Epithelial cell of proximal tubule (primary cell): ENCODE results near the gene RANBP1. TPM values are rescaled to one million over a fixed set of nuclear protein-coding genes. Genes with fewer than 3 reads are reported as not detected.

Experiments
- DNase-seq: peaks from one replicate; pipeline ENCODE4 v3.0.0-alpha.2; 2011; ENCODE audit warnings: low read depth
- H3K4me3 ChIP-seq: 2 replicates; pipeline ENCODE4 v1.5.1; 2011; ENCODE audit warnings: low read depth, mild to moderate bottlenecking, low read length
- total RNA-seq: library from RNA; depleted of rRNA; stranded (reverse); fragments of >200 nt; gene quantifications from 2 replicates; pipeline ENCODE4 v1.2.3, GENCODE V29; 2015
- TF ChIP-seq, protein P1 (sequence below): conservative IDR thresholded peaks from 2 replicates; pipeline ENCODE4 v1.5.1; 2012; ENCODE audit warnings: low read depth, mild to moderate bottlenecking, low read length

RANBP1 gene
- total RNA-seq, 1 donor from 2014 or later = 1,034 TPM

DNA sequence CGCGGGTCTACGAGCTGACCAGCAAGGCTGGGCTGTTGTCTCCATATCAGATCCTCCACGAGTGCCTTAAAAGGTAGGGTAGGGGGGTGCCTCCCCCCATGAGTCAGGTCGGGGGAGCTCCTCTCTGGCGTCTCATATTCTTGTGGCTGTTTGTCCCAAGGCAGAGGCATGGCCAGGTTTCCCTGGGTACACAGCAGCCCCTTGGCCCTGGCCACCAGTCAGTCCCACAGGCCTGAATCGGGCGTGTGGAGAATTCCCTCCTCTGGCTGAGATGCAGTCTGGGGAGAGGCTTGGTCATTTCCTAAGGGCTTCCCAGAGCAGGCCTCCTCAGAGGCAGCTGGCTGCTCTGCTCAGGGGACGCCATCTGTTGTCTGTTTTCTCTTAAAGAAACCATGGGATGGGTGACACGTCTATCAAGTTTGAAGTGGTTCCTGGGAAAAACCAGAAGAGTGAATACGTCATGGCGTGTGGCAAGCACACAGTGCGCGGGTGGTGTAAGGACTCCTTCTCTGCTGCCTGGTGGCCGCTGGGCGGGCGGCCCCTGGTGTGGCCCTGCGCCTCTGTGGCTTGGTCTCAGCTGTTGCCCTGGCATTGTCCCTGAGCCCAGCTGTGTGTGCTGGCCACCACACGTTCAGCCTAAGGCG, 9.6 kb upstream of the RANBP1 start:
- TF ChIP-seq, protein P1, sequence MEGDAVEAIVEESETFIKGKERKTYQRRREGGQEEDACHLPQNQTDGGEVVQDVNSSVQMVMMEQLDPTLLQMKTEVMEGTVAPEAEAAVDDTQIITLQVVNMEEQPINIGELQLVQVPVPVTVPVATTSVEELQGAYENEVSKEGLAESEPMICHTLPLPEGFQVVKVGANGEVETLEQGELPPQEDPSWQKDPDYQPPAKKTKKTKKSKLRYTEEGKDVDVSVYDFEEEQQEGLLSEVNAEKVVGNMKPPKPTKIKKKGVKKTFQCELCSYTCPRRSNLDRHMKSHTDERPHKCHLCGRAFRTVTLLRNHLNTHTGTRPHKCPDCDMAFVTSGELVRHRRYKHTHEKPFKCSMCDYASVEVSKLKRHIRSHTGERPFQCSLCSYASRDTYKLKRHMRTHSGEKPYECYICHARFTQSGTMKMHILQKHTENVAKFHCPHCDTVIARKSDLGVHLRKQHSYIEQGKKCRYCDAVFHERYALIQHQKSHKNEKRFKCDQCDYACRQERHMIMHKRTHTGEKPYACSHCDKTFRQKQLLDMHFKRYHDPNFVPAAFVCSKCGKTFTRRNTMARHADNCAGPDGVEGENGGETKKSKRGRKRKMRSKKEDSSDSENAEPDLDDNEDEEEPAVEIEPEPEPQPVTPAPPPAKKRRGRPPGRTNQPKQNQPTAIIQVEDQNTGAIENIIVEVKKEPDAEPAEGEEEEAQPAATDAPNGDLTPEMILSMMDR = no peak
- DNase-seq = no peak
- H3K4me3 ChIP-seq = no peak overlapping the region

DNA sequence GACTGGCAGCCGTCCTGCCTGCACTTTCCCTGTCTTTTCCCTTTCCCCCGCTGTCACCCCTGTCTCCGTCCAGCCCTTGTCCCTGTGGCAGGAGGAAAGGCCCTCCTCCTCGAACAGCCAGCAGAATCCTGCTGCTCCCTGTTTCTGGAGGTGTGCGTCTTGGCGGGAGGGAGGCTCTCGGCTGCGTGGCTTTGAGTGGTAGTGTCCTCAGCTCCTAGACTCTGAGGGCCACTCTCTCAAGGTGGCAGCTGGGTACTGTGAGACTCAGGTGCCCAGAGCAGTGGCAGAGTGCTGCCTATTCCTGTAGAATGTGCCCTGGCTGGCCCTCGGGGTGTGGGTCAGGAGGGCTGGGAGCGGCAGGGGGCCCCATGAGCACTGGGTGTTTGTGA, 9.1 kb upstream of the RANBP1 start:
- DNase-seq = no peak
- H3K4me3 ChIP-seq = no peak overlapping the region
- TF ChIP-seq, protein P1 = no peak

DNA sequence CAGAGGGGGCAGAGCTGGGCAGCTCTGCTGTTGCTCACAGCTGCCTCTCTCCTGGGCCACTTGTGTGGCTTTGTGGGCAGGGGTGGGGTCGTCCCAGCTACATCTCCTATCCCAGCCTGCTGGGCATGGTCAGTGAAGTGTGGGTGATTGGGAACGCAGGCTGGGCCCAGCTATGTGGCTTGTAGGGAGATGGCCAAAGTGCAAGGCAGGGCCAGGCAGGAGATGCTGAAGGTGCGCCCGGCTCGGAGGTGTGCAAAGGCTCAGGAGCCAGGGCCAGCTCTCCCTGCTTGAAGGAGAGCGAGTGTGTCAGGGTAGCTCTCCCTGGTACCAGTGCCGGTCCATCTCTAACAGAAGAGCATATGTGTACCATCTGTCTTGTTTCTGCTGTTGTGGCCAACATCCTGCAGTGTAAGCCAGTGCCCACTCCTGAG, 8.4 kb upstream of the RANBP1 start:
- no peak overlapping the region for H3K4me3 ChIP-seq
- TF ChIP-seq, protein P1 = no peak

DNA sequence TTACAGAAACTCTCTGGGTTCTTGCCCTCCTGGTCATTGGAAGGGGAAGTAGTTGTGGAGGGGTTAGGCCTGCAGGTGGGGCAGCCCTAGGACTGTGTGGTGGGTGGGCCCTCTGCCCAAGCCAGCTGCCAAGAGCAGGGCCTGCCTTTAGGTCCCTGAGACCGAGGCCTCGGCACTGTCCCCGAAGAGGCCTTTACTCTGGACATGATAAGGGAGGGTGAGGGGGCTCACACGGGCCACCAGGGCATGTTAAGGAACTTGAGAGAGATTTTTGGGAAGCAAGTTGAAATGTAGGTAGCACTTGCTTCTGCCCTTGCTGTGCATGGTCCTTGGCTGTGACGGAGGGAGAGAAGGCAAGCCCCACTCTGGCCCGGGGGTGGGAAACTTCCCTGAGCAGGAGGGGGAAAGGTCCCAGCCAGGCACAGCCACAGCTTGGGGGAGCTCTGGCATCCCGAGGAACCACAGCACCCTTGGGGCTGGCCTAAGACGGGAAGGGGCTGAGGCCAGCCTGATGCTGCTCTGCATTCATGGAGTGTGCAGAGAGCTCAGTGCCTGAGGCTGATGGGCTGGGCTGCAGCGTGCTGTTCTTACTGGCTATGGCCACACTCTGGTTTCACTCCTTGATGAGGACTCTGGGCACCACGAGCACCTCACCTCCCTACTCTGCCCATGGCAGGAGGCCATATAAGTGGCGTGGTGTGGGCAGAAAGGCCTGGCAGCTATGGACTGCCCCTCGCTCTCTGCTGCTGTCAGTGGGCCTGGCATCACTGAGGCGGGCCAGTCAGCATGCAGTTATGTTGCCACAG, 7.8 kb upstream of the RANBP1 start:
- TF ChIP-seq, protein P1 = no peak
- H3K4me3 ChIP-seq = no peak overlapping the region
- DNase-seq = no peak

More for the DNA sequence above, 8.4 kb upstream of the RANBP1 start:
- no peak for DNase-seq

DNA sequence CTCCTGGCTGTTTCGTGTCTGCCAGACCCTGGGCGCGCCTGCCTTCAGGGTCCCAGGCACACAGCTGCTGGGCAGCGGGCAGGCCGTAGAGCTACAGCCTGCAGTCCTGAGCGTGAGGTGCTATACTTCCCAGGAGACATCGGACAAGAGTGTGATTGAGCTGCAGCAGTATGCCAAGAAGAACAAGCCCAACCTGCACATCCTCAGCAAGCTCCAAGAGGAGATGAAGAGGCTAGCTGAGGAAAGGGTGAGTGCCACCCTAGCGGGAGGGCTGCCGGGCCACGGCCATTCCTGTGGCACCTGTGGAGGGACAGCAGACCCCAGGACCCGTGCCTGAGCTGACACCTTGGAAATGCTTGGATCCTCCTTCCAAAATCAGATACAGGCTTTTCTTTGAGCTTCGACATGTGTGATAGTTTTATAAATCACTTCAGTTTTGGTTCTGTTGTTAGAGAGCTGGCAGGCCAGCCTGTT, 7.1 kb upstream of the RANBP1 start:
- DNase-seq = no peak
- no peak overlapping the region for H3K4me3 ChIP-seq
- TF ChIP-seq, protein P1 = no peak

DNA sequence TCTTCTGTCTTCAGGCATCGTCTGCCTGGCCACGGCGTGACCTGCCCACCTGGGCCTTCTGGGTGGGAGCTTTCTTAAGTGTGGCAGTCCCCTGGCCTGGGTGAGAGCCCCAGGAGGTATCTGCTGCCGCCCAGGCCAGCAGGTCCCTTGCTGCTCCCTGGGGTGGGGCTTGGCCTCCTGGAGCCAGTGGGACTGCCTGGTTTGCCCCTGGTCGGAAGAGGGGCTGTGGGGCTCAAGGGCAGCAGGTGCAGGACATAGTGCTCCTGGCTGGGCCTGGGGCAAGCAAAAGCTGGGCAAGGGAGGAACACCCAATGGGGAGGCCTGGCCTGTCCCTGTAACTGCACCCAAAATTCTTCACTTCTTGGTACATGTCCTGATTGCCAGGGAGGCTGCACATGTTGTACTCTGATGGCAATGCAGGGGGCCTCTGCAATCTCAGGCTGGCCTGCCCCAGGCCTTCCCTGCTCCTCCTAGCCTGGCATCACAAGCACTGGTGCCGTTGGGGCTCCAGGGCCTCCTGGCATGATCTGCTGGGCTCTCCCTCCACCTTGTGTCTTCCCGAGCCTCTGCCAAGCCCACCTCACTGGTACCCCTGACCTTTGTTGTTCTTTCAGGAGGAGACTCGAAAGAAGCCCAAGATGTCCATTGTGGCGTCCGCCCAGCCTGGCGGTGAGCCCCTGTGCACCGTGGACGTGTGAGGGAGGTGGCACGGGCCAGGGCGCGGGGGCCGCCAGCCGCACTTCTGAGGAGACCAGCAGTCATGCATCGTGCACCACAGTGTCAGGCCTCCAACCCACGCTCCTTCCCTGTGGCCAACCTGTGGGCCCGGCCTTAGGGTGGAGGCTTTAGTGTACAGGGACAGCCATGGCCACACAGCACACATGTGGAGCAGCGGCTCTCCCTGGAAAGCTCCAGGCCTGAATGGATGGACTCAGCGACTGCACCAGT, 6.2 kb upstream of the RANBP1 start:
- TF ChIP-seq, protein P1 = no peak
- no peak overlapping the region for H3K4me3 ChIP-seq
- no peak for DNase-seq
